AML-193 (cell line): ENCODE results near the gene TPPP2.

Experiments
- DNase-seq, 2 experiments: peaks; one replicate each; lab custom pipeline; 2025; lab: John Stamatoyannopoulos, UW

TPPP2 gene

GRCh38 chr14:21075719-21076437 lies 45.9 kb downstream of the TPPP2 start:
- DNase-seq, result no peak

GRCh38 chr14:21077672-21078071 lies 47.7 kb downstream of the TPPP2 start:
- no peak for DNase-seq

- no peak for DNase-seq
Measured at GRCh38 chr14:21078287-21078686, 48.3 kb downstream of the TPPP2 start.

GRCh38 chr14:21078726-21079125 lies 48.7 kb downstream of the TPPP2 start:
- DNase-seq, result no peak

GRCh38 chr14:21081521-21082142 lies 51.6 kb downstream of the TPPP2 start:
- no peak for DNase-seq
